ENCODE measurements around the gene DDX11. TPM values are rescaled to one million over a fixed set of nuclear protein-coding genes. Genes with fewer than 3 reads are reported as not detected.

Gene DDX11
- polyA plus RNA-seq, 1 of the 3 experiments (the other 2 are of a cell fraction): 33.4 TPM

DNA sequence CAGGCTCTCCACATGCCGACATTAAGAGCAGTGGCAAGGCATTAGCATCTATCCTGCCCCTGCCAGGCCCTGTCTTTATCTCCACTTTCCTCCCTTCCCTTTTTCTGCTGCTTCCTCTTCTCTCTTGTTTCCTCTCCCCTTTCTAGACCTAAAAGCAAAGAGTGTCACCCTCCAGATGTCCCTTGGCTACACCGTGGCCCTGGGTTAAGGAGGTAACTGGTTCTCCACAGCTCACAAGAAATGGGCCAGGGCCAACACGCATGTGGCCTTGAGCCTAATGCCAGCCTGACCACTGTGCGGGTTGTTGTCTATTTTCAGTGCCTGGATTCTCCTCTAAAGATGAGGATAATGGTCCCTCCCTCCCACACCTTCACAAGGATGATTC lies 41.7 kb upstream of the DDX11 start:
- POLR2A ChIA-PET: no interaction called here
- H3K4me1 ChIP-seq (ENCODE audit: control insufficient read depth in 1 of 2, insufficient read depth in 2 of 2, low read depth in 1 of 2, low read length in 1 of 2): no peaks in the 10 kb centered on the region
- H2AFZ ChIP-seq (ENCODE audit: low read depth): no peak overlapping the region
- H3K9me3 ChIP-seq: no peaks in the 10 kb centered on the region
- no peaks in the 10 kb centered on the region for H3K36me3 ChIP-seq (replicated peaks in 1 of 2; ENCODE audit: control insufficient read depth in 1 of 2, insufficient read depth in 2 of 2, low read length in 1 of 2)
- H3K27ac ChIP-seq (ENCODE audit: low read depth in 2 of 2, low read length in 1 of 2): no peak overlapping the region
- H4K20me1 ChIP-seq (ENCODE audit: insufficient read depth): no peaks in the 10 kb centered on the region
- H3F3A ChIP-seq (replicated peaks; ENCODE audit: insufficient read depth): no peaks in the 10 kb centered on the region
- no peaks in the 10 kb centered on the region for H3K79me2 ChIP-seq (ENCODE audit: insufficient read depth)
- WGBS (ENCODE audit: low lambda C conversion rate): 88% methylated on average over 4 of the region's 4 CpGs
- no peaks in the 10 kb centered on the region for H3K9me2 ChIP-seq
- no peak for DNase-seq
- no peak overlapping the region for H3K4me2 ChIP-seq
- TF ChIP-seq TCF12 (IDR thresholded peaks at IDR 0.05): no peak
- TF ChIP-seq, protein P1, sequence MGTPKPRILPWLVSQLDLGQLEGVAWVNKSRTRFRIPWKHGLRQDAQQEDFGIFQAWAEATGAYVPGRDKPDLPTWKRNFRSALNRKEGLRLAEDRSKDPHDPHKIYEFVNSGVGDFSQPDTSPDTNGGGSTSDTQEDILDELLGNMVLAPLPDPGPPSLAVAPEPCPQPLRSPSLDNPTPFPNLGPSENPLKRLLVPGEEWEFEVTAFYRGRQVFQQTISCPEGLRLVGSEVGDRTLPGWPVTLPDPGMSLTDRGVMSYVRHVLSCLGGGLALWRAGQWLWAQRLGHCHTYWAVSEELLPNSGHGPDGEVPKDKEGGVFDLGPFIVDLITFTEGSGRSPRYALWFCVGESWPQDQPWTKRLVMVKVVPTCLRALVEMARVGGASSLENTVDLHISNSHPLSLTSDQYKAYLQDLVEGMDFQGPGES (IDR thresholded peaks at IDR 0.05; ENCODE audit: low read depth, low read length): no peak
- TF ChIP-seq, protein P2, sequence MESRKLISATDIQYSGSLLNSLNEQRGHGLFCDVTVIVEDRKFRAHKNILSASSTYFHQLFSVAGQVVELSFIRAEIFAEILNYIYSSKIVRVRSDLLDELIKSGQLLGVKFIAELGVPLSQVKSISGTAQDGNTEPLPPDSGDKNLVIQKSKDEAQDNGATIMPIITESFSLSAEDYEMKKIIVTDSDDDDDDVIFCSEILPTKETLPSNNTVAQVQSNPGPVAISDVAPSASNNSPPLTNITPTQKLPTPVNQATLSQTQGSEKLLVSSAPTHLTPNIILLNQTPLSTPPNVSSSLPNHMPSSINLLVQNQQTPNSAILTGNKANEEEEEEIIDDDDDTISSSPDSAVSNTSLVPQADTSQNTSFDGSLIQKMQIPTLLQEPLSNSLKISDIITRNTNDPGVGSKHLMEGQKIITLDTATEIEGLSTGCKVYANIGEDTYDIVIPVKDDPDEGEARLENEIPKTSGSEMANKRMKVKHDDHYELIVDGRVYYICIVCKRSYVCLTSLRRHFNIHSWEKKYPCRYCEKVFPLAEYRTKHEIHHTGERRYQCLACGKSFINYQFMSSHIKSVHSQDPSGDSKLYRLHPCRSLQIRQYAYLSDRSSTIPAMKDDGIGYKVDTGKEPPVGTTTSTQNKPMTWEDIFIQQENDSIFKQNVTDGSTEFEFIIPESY (IDR thresholded peaks at IDR 0.05; ENCODE audit: borderline replicate concordance, low read depth): no peak
- no peak for TF ChIP-seq NFIC (IDR thresholded peaks at IDR 0.05; ENCODE audit: borderline replicate concordance)
- no peak overlapping the region for H3K9ac ChIP-seq
- no peaks in the 10 kb centered on the region for H3K27me3 ChIP-seq (ENCODE audit: insufficient read depth)
- CTCF ChIA-PET: interaction anchor here (1.0 to 3.7 kb wide), 2 partner anchors 9 to 21 kb away, joined by 4 to 15 read pairs; no protein-coding TSS in a partner anchor
- no peak overlapping the region for H3K4me3 ChIP-seq (ENCODE audit: low read depth in 2 of 2, low read length in 1 of 2)

DNA sequence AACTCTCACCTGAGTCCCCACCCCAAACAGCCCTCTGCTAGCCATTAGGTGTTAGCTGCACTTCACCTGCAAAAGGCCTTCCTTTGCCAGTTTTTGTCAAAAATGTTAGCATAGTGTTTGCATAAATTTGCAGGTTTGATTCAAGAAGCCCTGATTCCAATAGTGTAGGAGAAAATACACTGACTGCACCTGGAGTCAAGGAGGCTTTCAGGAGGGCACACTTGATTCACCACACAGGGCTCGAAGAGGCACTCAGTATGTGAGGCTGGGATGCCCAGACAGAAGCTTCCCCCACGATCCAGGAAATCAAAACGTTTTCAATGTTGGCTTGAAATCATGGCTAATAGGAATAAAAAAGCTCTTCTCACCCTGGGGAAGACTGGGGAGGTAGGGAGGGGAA lies 40.5 kb upstream of the DDX11 start:
- Histone ChIP-seq H3K36me3 (replicated peaks in 1 of 2; ENCODE audit: control insufficient read depth in 1 of 2, insufficient read depth in 2 of 2, low read length in 1 of 2) (no peaks in the 10 kb centered on the region), H3K27me3 (ENCODE audit: insufficient read depth) (no peaks in the 10 kb centered on the region), H3K4me2 (no peak overlapping the region), H3K9me2 (no peaks in the 10 kb centered on the region), H3K4me1 (ENCODE audit: control insufficient read depth in 1 of 2, insufficient read depth in 2 of 2, low read depth in 1 of 2, low read length in 1 of 2) (no peaks in the 10 kb centered on the region), H3K9me3 (no peaks in the 10 kb centered on the region), H3K4me3 (ENCODE audit: low read depth in 2 of 2, low read length in 1 of 2) (no peak overlapping the region), H3K27ac (ENCODE audit: low read depth in 2 of 2, low read length in 1 of 2) (no peak overlapping the region), H2AFZ (ENCODE audit: low read depth) (no peak overlapping the region), H3F3A (replicated peaks; ENCODE audit: insufficient read depth) (no peaks in the 10 kb centered on the region), H4K20me1 (ENCODE audit: insufficient read depth) (no peaks in the 10 kb centered on the region), H3K9ac (no peak overlapping the region), H3K79me2 (ENCODE audit: insufficient read depth) (no peaks in the 10 kb centered on the region)
- no peak for TF ChIP-seq RXRA (IDR thresholded peaks at IDR 0.05; ENCODE audit: borderline replicate concordance, low read depth)
- TF ChIP-seq, protein P3, sequence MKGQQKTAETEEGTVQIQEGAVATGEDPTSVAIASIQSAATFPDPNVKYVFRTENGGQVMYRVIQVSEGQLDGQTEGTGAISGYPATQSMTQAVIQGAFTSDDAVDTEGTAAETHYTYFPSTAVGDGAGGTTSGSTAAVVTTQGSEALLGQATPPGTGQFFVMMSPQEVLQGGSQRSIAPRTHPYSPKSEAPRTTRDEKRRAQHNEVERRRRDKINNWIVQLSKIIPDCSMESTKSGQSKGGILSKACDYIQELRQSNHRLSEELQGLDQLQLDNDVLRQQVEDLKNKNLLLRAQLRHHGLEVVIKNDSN (IDR thresholded peaks at IDR 0.05; ENCODE audit: borderline replicate concordance, low read depth): no peak
- TF ChIP-seq FOXJ3 (CRISPR knock-in tag; IDR thresholded peaks at IDR 0.05): no peak
- TF ChIP-seq POLR2AphosphoS5 (IDR thresholded peaks at IDR 0.05; ENCODE audit: low read depth, low read length): no peak
- no peak for TF ChIP-seq GABPA (IDR thresholded peaks at IDR 0.05; ENCODE audit: low read depth)
- TF ChIP-seq, protein P2 (IDR thresholded peaks at IDR 0.05; ENCODE audit: borderline replicate concordance, low read depth): no peak
- no peak for TF ChIP-seq GATA2 (CRISPR knock-in tag; IDR thresholded peaks at IDR 0.05)
- no peak for TF ChIP-seq RFX5 (IDR thresholded peaks at IDR 0.05; ENCODE audit: low read length)
- TF ChIP-seq, protein P4, sequence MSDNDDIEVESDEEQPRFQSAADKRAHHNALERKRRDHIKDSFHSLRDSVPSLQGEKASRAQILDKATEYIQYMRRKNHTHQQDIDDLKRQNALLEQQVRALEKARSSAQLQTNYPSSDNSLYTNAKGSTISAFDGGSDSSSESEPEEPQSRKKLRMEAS (IDR thresholded peaks at IDR 0.05; ENCODE audit: low read depth): no peak
- TF ChIP-seq TCF12 (IDR thresholded peaks at IDR 0.05): no peak
- no peak for TF ChIP-seq MXI1 (IDR thresholded peaks at IDR 0.05; ENCODE audit: low read depth, low read length)
- TF ChIP-seq NRF1 (IDR thresholded peaks at IDR 0.05; ENCODE audit: low read depth, low read length): no peak
- TF ChIP-seq, protein P5, sequence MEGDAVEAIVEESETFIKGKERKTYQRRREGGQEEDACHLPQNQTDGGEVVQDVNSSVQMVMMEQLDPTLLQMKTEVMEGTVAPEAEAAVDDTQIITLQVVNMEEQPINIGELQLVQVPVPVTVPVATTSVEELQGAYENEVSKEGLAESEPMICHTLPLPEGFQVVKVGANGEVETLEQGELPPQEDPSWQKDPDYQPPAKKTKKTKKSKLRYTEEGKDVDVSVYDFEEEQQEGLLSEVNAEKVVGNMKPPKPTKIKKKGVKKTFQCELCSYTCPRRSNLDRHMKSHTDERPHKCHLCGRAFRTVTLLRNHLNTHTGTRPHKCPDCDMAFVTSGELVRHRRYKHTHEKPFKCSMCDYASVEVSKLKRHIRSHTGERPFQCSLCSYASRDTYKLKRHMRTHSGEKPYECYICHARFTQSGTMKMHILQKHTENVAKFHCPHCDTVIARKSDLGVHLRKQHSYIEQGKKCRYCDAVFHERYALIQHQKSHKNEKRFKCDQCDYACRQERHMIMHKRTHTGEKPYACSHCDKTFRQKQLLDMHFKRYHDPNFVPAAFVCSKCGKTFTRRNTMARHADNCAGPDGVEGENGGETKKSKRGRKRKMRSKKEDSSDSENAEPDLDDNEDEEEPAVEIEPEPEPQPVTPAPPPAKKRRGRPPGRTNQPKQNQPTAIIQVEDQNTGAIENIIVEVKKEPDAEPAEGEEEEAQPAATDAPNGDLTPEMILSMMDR (IDR thresholded peaks at IDR 0.05): no peak
- no peak for TF ChIP-seq EZH2phosphoT487 (IDR thresholded peaks at IDR 0.05; ENCODE audit: borderline replicate concordance, low read depth)
- no peak for TF ChIP-seq TAF1 (IDR thresholded peaks at IDR 0.05; ENCODE audit: borderline replicate concordance, low read depth, low read length)
- CTCF ChIA-PET: interaction anchor here (3.7 kb wide), 1 partner anchor 10 kb away, joined by 15 read pairs; no protein-coding TSS in a partner anchor
- WGBS (ENCODE audit: low lambda C conversion rate): 45% methylated on average over 3 of the region's 3 CpGs
- POLR2A ChIA-PET: no interaction called here
- no peak for DNase-seq

Data from SK-N-SH (cell line).